ENCODE measurements around the gene ACBD6. TPM values are rescaled to one million over a fixed set of nuclear protein-coding genes. Genes with fewer than 3 reads are reported as not detected.

Gene ACBD6
- total RNA-seq, 4 donors from 2014 or later = 26.4 to 34.6 (median 31.5) TPM

DNA sequence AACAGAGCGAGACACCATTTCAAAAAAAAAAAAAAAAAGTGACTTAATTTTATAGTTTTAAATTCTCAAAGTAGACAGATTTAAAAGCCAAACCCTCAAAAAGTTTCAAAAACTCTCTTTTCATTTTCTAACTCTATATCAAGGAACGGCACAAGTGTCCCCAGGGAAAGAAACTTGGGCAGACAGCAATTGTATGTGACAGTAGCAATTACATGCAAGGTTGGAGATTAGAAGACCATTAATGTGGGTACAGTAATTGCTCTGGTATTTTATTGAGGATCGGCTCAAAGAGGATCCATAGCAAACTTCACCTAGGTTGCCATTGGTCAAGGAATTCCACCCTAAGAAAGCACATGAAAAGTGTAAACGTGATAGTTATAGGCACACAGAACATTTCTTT, 46.2 kb downstream of the ACBD6 start:
- TF ChIP-seq, protein P1, sequence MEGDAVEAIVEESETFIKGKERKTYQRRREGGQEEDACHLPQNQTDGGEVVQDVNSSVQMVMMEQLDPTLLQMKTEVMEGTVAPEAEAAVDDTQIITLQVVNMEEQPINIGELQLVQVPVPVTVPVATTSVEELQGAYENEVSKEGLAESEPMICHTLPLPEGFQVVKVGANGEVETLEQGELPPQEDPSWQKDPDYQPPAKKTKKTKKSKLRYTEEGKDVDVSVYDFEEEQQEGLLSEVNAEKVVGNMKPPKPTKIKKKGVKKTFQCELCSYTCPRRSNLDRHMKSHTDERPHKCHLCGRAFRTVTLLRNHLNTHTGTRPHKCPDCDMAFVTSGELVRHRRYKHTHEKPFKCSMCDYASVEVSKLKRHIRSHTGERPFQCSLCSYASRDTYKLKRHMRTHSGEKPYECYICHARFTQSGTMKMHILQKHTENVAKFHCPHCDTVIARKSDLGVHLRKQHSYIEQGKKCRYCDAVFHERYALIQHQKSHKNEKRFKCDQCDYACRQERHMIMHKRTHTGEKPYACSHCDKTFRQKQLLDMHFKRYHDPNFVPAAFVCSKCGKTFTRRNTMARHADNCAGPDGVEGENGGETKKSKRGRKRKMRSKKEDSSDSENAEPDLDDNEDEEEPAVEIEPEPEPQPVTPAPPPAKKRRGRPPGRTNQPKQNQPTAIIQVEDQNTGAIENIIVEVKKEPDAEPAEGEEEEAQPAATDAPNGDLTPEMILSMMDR (IDR thresholded peaks at IDR 0.05; ENCODE audit: low read depth) = no peak

GRCh38 chr1:180451504-180451903, 50.9 kb downstream of the ACBD6 start:
- TF ChIP-seq, protein P1 (IDR thresholded peaks at IDR 0.05; ENCODE audit: low read depth) = no peak

DNA sequence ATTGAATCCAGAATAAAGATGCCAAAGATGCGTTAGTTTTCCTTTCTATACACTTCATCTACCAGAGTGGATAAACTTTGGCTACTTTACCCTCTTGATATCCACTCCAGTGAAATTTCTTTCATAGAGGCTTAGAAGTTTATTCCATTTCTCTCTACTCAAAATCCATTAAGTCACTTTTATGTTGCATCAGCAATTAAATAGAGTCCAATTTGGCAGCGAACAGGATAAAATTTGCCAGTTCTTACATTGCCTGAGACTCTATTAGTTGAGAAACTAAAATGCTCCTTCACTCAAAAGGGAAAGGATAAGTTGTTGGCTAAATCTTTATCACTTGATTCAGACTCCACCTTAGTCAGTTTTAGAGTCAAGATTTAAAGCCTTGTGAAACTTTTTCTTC, 57.9 kb downstream of the ACBD6 start:
- TF ChIP-seq, protein P1 (IDR thresholded peaks at IDR 0.05; ENCODE audit: low read depth) = no peak

DNA sequence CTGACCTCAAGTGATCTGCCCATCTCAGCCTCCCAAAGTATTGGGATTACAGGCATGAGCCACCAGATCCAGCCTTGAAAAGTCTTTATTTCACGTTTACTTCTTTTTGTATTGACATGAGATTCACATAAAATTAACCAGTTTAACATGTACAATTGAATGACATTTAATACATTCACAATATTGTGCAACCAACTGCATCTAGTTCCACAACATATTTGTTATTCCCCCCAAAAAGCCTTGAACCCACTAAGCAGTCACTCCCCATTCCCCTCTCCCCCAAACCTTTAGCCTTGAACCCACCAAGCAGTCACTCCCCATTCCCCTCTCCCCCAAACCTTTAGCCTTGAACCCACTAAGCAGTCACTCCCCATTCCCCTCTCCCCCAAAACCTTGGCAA, 62.0 kb downstream of the ACBD6 start:
- TF ChIP-seq, protein P1 (IDR thresholded peaks at IDR 0.05; ENCODE audit: low read depth) = no peak

GRCh38 chr1:180435566-180435965, 66.8 kb downstream of the ACBD6 start:
- TF ChIP-seq, protein P1 (IDR thresholded peaks at IDR 0.05; ENCODE audit: low read depth) = no peak

DNA sequence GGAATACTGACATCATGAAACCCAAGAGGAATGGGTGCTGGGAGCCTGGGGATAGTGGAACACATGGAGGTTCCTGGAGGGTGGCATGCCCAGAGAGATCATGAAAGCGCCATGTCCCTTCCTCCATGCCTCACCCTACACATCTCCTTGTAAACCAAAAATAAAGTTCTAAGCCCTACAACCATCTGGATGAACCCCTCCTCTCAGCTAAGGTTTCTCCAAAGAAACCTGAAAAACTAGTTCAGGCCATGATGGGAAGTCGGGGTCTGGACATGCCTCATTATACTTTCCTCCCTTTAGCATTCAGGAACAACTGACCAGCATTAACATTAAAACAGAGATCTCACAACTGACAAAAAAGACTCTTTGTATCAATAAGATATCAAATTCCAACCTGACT, 68.5 kb downstream of the ACBD6 start:
- TF ChIP-seq, protein P1 (IDR thresholded peaks at IDR 0.05; ENCODE audit: low read depth) = no peak

DNA sequence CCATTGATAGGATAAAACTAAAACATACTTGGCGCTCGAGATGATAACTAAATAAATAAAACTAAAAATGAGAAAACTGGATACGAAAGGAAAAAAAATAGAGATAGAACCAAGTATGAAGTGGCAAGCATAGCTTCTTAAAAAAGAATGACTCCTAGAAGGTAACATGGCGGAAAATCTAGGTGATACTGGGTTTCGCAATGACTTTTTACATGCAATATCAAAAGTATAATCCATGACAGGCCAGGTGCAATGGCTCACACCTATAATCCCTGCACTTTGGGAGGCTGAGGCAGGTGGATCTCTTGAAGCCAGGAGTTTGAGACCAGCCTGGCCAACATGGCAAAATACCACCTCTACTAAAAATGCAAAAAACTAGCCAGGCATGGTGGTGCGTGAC, 70.7 kb downstream of the ACBD6 start:
- TF ChIP-seq, protein P1 (IDR thresholded peaks at IDR 0.05; ENCODE audit: low read depth) = no peak
